Thymus (tissue), 14 donors: ENCODE results near the gene SCFD1. TPM values are rescaled to one million over a fixed set of nuclear protein-coding genes. Genes with fewer than 3 reads are reported as not detected.
A peak's percentile ranks its signal among the peaks of the same experiment; 100 is the strongest.
"Not testable (repeated sequence)": the region's sequence is repeated elsewhere in the genome, so short reads cannot be mapped to it uniquely, and the experiment has no call there.

Experiments used
- DNase-seq, 9 donors: peaks; one replicate each; pipeline ENCODE4 v3.0.0-alpha.2; 2013; ENCODE audit warnings: low spot score in 9 of 9, low read depth in 6 of 9, missing footprints in 1 of 9
- H3K27ac ChIP-seq, 2 donors: one replicate each; pipeline ENCODE4 v1.5.1; 2013; ENCODE audit warnings: control low read depth in 1 of 2, low read depth in 1 of 2, low read length in 1 of 2, mild to moderate bottlenecking in 1 of 2, moderate library complexity in 1 of 2
- H3K27me3 ChIP-seq, 2 donors: one replicate each; pipeline ENCODE4 v1.5.1; 2013; ENCODE audit warnings: low read length in 1 of 2; ENCODE audit not compliant: control insufficient read depth in 2 of 2, insufficient read depth in 1 of 2
- H3K36me3 ChIP-seq, 2 donors: one replicate each; pipeline ENCODE4 v1.5.1; 2013; ENCODE audit warnings: low read length in 1 of 2, mild to moderate bottlenecking in 1 of 2, moderate library complexity in 1 of 2; ENCODE audit not compliant: control insufficient read depth in 2 of 2, insufficient read depth in 2 of 2
- H3K4me1 ChIP-seq, 2 donors: one replicate each; pipeline ENCODE4 v1.5.1; 2013; ENCODE audit warnings: low read length in 2 of 2; ENCODE audit not compliant: control insufficient read depth in 2 of 2, insufficient read depth in 2 of 2
- H3K4me3 ChIP-seq, 2 donors: one replicate each; pipeline ENCODE4 v1.5.1; 2013; ENCODE audit warnings: low read length in 2 of 2, control low read depth in 1 of 2, mild to moderate bottlenecking in 1 of 2
- H3K9me3 ChIP-seq, 2 donors: one replicate each; pipeline ENCODE4 v1.5.1; 2013; ENCODE audit warnings: low read length in 1 of 2, mild to moderate bottlenecking in 1 of 2; ENCODE audit not compliant: control insufficient read depth in 2 of 2, insufficient read depth in 1 of 2
- WGBS: extraction: QIAGEN DNeasy Blood & Tissue Kit; methylation state at CpG from one replicate; pipeline ENCODE4 v1.1.7; 2013; 5-methylcytosine and 5-hydroxymethylcytosine counted together
- long read RNA-seq, 10 donors: transcript quantifications; one replicate each; lab custom pipeline, GENCODE V29; 2026
- polyA plus RNA-seq: library from polyadenylated mRNA; stranded (reverse); fragments of 200-250 nt; gene quantifications from one replicate; pipeline ENCODE4 v1.2.3, GENCODE V29; 2013
- total RNA-seq: library from RNA; stranded (reverse); fragments of 120-200 nt; gene quantifications from one replicate; pipeline ENCODE4 v1.2.4, GENCODE V29; 2013
- donor health status: healthy.

SCFD1 gene, protein sequence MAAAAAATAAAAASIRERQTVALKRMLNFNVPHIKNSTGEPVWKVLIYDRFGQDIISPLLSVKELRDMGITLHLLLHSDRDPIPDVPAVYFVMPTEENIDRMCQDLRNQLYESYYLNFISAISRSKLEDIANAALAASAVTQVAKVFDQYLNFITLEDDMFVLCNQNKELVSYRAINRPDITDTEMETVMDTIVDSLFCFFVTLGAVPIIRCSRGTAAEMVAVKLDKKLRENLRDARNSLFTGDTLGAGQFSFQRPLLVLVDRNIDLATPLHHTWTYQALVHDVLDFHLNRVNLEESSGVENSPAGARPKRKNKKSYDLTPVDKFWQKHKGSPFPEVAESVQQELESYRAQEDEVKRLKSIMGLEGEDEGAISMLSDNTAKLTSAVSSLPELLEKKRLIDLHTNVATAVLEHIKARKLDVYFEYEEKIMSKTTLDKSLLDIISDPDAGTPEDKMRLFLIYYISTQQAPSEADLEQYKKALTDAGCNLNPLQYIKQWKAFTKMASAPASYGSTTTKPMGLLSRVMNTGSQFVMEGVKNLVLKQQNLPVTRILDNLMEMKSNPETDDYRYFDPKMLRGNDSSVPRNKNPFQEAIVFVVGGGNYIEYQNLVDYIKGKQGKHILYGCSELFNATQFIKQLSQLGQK
- total RNA-seq (78.1 TPM), polyA plus RNA-seq (107 TPM)
- long read RNA-seq, donor 1, partial matches to known transcripts = 0 of 1 reads
- long read RNA-seq, donor 1, other reads (novel, unspliced or antisense) = 0 of 1 reads
- long read RNA-seq, donor 2 = 0 reads
- long read RNA-seq, donor 3, transcript SCFD1-203 (25 exons, 2,359 nt) = major isoform, 5 of 11 reads
- long read RNA-seq, donor 3, transcript SCFD1-209 (2 exons, 574 nt) = major isoform, 5 of 11 reads
- long read RNA-seq, donor 3, partial matches to known transcripts = 0 of 11 reads
- long read RNA-seq, donor 3, other reads (novel, unspliced or antisense) = 0 of 11 reads
- long read RNA-seq, donor 4, partial matches to known transcripts = 0 of 10 reads
- long read RNA-seq, donor 4, other reads (novel, unspliced or antisense) = 0 of 10 reads
- long read RNA-seq, donor 5, transcript SCFD1-203 (25 exons, 2,359 nt) = major isoform, 9 of 22 reads
- long read RNA-seq, donor 5, partial matches to known transcripts = 7 of 22 reads
- long read RNA-seq, donor 5, other reads (novel, unspliced or antisense) = 0 of 22 reads
- long read RNA-seq, donor 6, transcript SCFD1-203 (25 exons, 2,359 nt) = major isoform, 7 of 11 reads
- long read RNA-seq, donor 6, partial matches to known transcripts = 0 of 11 reads
- long read RNA-seq, donor 6, other reads (novel, unspliced or antisense) = 0 of 11 reads
- long read RNA-seq, donor 7, partial matches to known transcripts = 0 of 10 reads
- long read RNA-seq, donor 7, other reads (novel, unspliced or antisense) = 0 of 10 reads
- long read RNA-seq, donor 8, partial matches to known transcripts = 0 of 2 reads
- long read RNA-seq, donor 8, other reads (novel, unspliced or antisense) = 0 of 2 reads
- long read RNA-seq, donor 9, partial matches to known transcripts = 0 of 3 reads
- long read RNA-seq, donor 9, other reads (novel, unspliced or antisense) = 0 of 3 reads
- long read RNA-seq, donor 10, partial matches to known transcripts = 0 of 7 reads
- long read RNA-seq, donor 10, other reads (novel, unspliced or antisense) = 0 of 7 reads

DNA sequence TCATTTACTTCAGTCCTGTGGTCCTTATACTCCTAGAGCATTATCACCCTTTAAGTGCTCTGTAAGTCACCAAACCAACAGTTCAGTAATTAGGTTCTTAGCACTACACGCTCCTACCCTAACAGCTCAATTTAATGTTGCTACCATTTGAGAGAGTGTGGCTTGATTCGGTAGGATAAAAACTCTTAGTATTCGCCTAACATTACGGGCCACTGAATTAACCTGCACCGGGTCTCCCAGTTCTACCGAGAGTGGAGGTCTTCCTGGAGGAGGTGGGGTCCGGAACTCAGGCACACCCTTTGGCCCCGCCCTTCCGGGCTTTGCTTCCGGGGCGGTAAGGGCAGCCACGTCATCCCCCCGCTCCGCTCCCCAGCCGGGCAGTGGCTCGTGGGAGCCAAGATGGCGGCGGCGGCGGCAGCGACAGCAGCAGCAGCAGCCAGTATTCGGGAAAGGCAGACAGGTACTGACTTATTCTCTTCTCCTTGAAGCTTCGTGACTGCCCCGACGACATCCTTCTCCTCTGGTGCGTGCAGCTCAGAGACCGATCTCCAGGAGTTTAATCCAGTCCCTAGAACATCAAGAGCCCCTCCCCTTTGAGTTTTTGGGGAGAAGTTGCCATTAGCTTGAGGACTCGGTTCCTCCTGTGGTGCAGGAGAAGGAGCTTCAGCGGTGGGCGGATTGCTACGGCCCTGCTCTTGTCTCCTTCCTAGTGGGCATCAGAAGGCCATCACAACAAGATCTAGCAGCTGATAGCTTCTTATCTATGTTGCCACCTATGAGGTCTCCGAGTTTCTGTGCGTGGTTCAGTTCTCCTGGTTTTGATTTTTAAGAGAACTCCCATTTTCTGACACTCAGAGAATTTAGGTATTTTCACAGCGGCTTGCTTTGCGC lies at the start of gene SCFD1:
TSS of gene SCFD1 (plus strand) at position 380 of the 891 bp plus-strand sequence. CDS start at position 400, 20 bp downstream.
- peak; percentile 78 to 97 (median 93) for DNase-seq
- Histone ChIP-seq H3K27me3 (no peaks in the 10 kb centered on the region), H3K36me3 (peaks cover 0 to 3% of the 10 kb centered on the region in 2 donors), H3K27ac (peak within 1 kb of the TSS; percentile 91 to 97), H3K4me3 (peak within 1 kb of the TSS; percentile 63 to 88), H3K4me1 (peaks cover 6 to 11% of the 10 kb centered on the region in 2 donors), H3K9me3 (no peaks in the 10 kb centered on the region)
- under 1% methylated on average over 35 of the region's 35 CpGs for WGBS

DNA sequence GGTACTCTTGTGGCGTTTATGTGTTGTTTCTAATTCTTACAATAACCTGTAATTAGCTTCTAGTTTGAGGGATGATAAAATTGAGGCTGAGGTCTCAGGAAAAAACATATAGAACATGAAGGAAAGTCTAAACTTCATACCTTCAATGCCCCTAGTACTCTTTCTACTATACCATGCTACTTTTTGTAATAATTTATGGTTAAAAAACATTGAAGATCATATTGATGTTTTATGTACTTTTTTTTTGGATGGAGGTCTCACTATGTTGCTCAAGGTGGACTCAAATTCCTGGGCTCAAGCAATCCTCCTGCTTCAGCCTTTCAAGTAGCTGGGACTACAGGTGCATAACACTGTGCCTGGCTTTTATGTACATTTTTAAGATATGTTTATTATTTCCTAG lies 49.3 kb upstream of the SCFD1 start:
- Histone ChIP-seq H3K27me3 (no peaks in the 10 kb centered on the region), H3K4me3 (no peak overlapping the region), H3K36me3 (peaks cover 0 to 3% of the 10 kb centered on the region in 2 donors), H3K4me1 (peaks cover 0 to 4% of the 10 kb centered on the region in 2 donors), H3K9me3 (no peaks in the 10 kb centered on the region), H3K27ac (no peak overlapping the region)
- 96% methylated on average over 1 of the region's 1 CpG for WGBS
- DNase-seq = no peak

DNA sequence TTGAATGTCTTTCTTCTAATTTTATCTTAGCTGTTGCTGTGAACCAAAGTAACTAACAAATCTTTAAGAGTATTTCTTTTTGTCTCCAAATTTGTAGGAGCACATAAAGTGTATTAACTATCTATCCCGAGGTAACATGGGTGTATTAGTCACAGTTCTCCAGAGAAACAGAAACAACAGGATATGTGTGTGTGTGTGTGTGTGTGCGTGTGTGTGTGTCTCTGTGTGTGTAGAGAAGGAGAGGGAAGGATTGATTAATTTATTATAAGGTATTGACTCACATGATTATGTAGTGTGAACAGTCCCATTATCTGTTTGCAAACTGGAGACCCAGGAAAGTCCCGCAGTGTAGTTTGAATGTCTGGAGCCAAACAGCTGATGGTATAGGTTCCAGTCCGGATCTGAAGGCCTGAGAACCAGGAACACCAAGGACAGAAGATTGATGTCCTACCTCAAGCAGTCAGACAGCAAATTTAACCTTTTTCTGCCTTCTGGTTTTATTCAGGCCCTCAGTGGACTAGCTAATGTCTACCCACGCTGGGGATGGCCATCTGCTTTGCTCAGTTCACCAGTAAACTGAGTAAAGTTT lies 48.8 kb upstream of the SCFD1 start:
- DNase-seq = no peak
- Histone ChIP-seq H3K4me3 (no peak overlapping the region), H3K4me1 (peaks cover 0 to 4% of the 10 kb centered on the region in 2 donors)

DNA sequence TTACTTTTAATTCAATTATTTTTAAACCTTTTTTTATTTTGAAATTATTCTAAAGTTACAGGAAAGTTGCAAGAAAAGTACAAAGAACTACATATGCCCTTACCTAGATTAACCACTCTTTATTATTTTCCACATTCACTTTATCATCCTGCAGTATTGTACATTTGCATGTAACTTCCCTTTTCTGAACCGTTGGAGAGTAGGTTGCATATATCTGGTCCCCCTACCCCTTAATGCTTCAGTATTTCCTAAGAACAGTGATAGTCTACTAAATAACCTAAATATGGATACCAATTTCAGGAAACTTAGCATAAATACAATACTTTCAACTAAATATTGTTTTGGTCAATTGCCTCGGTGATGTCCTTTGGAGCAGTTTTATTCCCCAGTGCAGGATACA lies 48.2 kb upstream of the SCFD1 start:
- no peak for DNase-seq
- 60% methylated on average over 2 of the region's 2 CpGs for WGBS
- H3K27me3 ChIP-seq = no peaks in the 10 kb centered on the region
- H3K36me3 ChIP-seq = peaks cover 0 to 3% of the 10 kb centered on the region in 2 donors
- peaks cover 0 to 4% of the 10 kb centered on the region in 2 donors for H3K4me1 ChIP-seq
- no peak overlapping the region for H3K27ac ChIP-seq
- H3K4me3 ChIP-seq = no peak overlapping the region
- no peaks in the 10 kb centered on the region for H3K9me3 ChIP-seq

More for the DNA sequence above, 48.8 kb upstream of the SCFD1 start:
- no peaks in the 10 kb centered on the region for H3K9me3 ChIP-seq
- no peaks in the 10 kb centered on the region for H3K27me3 ChIP-seq
- 89% methylated on average over 5 of the region's 5 CpGs for WGBS
- H3K27ac ChIP-seq = no peak overlapping the region
- H3K36me3 ChIP-seq = peaks cover 0 to 3% of the 10 kb centered on the region in 2 donors

DNA sequence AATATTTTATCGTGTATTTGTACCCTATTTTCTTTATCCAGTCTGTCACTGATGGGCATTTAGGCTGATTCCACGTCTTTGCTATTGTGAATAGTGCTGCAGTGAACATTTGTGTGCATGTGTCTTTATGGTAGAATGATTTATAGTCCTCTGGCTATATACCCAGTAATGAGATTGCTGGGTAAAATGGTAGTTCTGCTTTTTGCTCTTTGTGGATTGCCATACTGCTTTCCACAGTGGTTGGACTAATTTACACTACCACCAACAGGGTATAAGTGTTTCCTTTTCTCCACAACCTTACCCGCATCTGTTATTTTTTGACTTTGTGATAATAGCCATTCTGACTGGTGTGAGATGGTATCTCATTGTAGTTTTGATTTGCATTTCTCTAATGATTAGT lies 47.3 kb upstream of the SCFD1 start:
- not testable (repeated sequence) for DNase-seq, H3K4me3 ChIP-seq, H3K4me1 ChIP-seq, H3K27me3 ChIP-seq, H3K9me3 ChIP-seq, H3K27ac ChIP-seq, H3K36me3 ChIP-seq
- WGBS = 96% methylated on average over 3 of the region's 3 CpGs

DNA sequence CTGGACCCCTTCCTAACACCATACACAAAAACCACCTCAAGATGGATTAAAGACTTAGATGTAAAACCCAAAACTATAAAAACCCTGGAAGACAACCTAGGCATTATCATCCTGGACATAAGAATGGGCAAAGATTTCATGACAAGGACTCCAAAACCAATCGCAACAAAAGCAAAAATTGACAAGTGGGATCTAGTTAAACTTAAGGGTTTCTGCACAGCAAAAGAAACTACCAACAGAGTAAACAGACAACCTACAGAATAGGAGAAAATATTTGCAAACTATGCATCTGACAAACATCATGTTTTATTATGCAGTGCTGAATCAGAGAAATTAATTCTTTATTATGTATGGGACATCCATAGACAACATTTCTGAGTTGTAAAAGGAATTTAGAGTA lies 45.8 kb upstream of the SCFD1 start:
- not testable (repeated sequence) for H3K4me1 ChIP-seq

DNA sequence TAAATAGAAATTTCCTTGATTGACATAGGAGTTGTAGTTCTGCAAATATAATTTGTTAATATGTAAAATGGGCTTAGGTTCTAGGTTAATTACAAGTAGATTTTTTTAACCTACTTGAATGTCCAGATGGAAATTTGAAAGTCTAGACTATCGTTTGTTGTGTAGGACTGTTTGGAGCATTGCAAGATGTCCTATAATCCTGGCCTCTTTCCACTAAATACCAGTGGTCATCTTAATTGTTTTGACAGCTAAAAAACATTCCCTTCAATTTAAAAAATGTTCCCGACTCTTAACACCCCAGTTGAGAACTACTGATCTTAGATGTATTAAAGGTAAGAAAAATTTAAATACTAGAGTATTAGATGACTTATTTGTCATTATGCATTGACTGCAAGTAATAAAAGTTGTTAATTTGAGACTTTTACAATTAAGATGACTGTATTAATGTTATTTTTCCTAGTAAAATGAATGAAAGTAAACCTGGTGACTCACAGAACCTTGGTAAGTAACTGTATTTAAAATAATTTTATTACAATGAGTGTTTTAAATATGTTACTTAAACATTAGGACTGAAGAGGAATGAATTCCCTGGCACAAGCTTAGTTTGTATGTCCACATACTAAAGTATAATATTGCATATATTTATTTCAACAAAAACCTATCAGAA lies 41.4 kb upstream of the SCFD1 start:
- Histone ChIP-seq H3K27ac (no peak overlapping the region), H3K4me1 (peaks cover 0 to 4% of the 10 kb centered on the region in 2 donors), H3K4me3 (no peak overlapping the region), H3K9me3 (no peaks in the 10 kb centered on the region), H3K36me3 (peaks cover 4 to 7% of the 10 kb centered on the region in 2 donors), H3K27me3 (no peaks in the 10 kb centered on the region)
- 98% methylated on average over 2 of the region's 2 CpGs for WGBS
- DNase-seq = no peak

More for the DNA sequence above, 45.8 kb upstream of the SCFD1 start:
- WGBS = 99% methylated on average over 1 of the region's 1 CpG
- not testable (repeated sequence) for H3K4me3 ChIP-seq, H3K9me3 ChIP-seq, H3K36me3 ChIP-seq, H3K27me3 ChIP-seq, DNase-seq, H3K27ac ChIP-seq
